PC-9 (cell line): Measurements from ENCODE around the gene KIF21A. TPM values are rescaled to one million over a fixed set of nuclear protein-coding genes. Genes with fewer than 3 reads are reported as not detected.

Experiments used
- BruUV-seq: library from RNA; stranded (reverse); fragments of 400-500 nt; replicated peaks from 2 replicates; lab custom pipeline; 2021; lab: Mats Ljungman, UMichigan
- CTCF ChIA-PET: fragments of 300-600 bp; sonication (Branson Sonifier 250); formaldehyde crosslinking; loops from one replicate; lab custom pipeline; 2022; ENCODE audit warnings: antibody characterized with exemption; lab: Charles Lee
- POLR2A ChIA-PET: fragments of 300-600 bp; sonication (Branson Sonifier 250); formaldehyde crosslinking; loops from one replicate; lab custom pipeline; 2022; ENCODE audit warnings: antibody characterized with exemption; ENCODE audit not compliant: unreplicated experiment; lab: Charles Lee
- DNase-seq, 2 experiments: peaks; one replicate each; pipeline versions ENCODE4 v3.0.0 to v3.0.0-alpha.2; 2015 to 2022; ENCODE audit warnings: mixed read lengths in 1 of 2
- H2AFZ ChIP-seq: fragments of 200-600 bp; sonication (generic); 2 replicates; pipeline ENCODE4 v1.8.1; 2017; ENCODE audit warnings: antibody characterized with exemption
- H3F3A ChIP-seq: fragments of 200-600 bp; sonication (generic); 2 replicates; pipeline ENCODE4 v1.8.1; 2017; ENCODE audit warnings: antibody characterized with exemption, mild to moderate bottlenecking, low read depth; ENCODE audit not compliant: insufficient read depth
- H3K27ac ChIP-seq: fragments of 200-600 bp; sonication (generic); 2 replicates; pipeline ENCODE4 v1.6.1; 2016; ENCODE audit warnings: mixed run types
- H3K27me3 ChIP-seq: fragments of 200-600 bp; sonication (generic); 2 replicates; pipeline ENCODE4 v1.6.1; 2016; ENCODE audit warnings: low read depth, mixed run types; ENCODE audit not compliant: insufficient read depth
- H3K36me3 ChIP-seq: fragments of 200-600 bp; sonication (generic); 2 replicates; pipeline ENCODE4 v1.6.1; 2016; ENCODE audit warnings: low read depth, mixed run types
- H3K4me1 ChIP-seq: fragments of 200-600 bp; sonication (generic); replicated peaks from 2 replicates; pipeline ENCODE4 v1.6.1; 2016; ENCODE audit warnings: mixed run types; ENCODE audit not compliant: insufficient read depth
- H3K4me2 ChIP-seq: fragments of 200-600 bp; sonication (generic); 2 replicates; pipeline ENCODE4 v1.6.1; 2017; ENCODE audit warnings: mixed run types
- H3K4me3 ChIP-seq: fragments of 200-600 bp; sonication (generic); 2 replicates; pipeline ENCODE4 v1.6.1; 2016; ENCODE audit warnings: mixed run types
- H3K79me2 ChIP-seq: fragments of 200-600 bp; sonication (generic); 2 replicates; pipeline ENCODE4 v1.6.1; 2017; ENCODE audit warnings: low read depth, mixed run types
- H3K9me2 ChIP-seq: fragments of 200-600 bp; sonication (generic); 2 replicates; pipeline ENCODE4 v1.8.1; 2017; ENCODE audit warnings: mild to moderate bottlenecking; ENCODE audit not compliant: insufficient read depth
- H3K9me3 ChIP-seq: fragments of 200-600 bp; sonication (generic); 2 replicates; pipeline ENCODE4 v1.8.1; 2016; ENCODE audit warnings: low read depth; ENCODE audit not compliant: insufficient read depth
- H4K20me1 ChIP-seq: fragments of 200-600 bp; sonication (generic); 2 replicates; pipeline ENCODE4 v1.8.1; 2017; ENCODE audit not compliant: insufficient read depth
- EZH2 ChIP-seq: fragments of 200-600 bp; sonication (generic); IDR thresholded peaks from 2 replicates; pipeline ENCODE4 v1.8.0; 2017; ENCODE audit warnings: antibody characterized with exemption, low read depth
- intact Hi-C: fragments of 100-400 bp; cut with micrococcal nuclease; formaldehyde crosslinking; loops from one replicate; pipeline ENCODE4 v1.10.0; 2022; ENCODE audit not compliant: unreplicated experiment
- total RNA-seq: library from RNA; stranded (reverse); gene quantifications from 2 replicates; pipeline ENCODE4 v1.2.3, GENCODE V29; 2021
- TF ChIP-seq, protein P1 (sequence below): fragments of 200-600 bp; sonication (generic); conservative IDR thresholded peaks from 2 replicates; pipeline ENCODE4 v1.6.1; 2017; ENCODE audit warnings: mixed run types, antibody characterized with exemption, mild to moderate bottlenecking, moderate library complexity

Gene KIF21A
- total RNA-seq, 1 experiment from 2014 or later, result 13.6 TPM

DNA sequence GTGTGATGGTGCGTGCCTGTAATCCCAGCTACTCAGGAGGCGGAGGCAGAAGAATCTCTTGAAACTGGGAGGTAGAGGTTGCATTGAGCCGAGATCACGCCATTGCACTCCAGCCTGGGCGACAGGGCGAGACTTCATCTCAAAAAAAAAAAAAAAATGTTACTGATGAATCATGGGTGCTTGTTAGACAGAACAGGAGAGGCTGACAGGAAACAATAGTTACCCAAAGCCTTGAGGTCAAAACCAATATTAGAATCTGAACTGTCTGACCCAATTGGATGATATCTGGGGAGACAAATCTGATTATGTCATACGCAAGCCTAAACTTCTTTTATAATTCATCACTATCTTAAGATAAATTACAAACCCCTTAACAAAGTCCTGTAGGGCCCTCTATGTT is 40.7 kb upstream of the KIF21A start:
- no peaks in the 10 kb centered on the region for H3K36me3 ChIP-seq
- no peak overlapping the region for H3K4me2 ChIP-seq
- H3K4me3 ChIP-seq, result no peak overlapping the region
- no peaks in the 10 kb centered on the region for H3K79me2 ChIP-seq
- TF ChIP-seq, protein P1, sequence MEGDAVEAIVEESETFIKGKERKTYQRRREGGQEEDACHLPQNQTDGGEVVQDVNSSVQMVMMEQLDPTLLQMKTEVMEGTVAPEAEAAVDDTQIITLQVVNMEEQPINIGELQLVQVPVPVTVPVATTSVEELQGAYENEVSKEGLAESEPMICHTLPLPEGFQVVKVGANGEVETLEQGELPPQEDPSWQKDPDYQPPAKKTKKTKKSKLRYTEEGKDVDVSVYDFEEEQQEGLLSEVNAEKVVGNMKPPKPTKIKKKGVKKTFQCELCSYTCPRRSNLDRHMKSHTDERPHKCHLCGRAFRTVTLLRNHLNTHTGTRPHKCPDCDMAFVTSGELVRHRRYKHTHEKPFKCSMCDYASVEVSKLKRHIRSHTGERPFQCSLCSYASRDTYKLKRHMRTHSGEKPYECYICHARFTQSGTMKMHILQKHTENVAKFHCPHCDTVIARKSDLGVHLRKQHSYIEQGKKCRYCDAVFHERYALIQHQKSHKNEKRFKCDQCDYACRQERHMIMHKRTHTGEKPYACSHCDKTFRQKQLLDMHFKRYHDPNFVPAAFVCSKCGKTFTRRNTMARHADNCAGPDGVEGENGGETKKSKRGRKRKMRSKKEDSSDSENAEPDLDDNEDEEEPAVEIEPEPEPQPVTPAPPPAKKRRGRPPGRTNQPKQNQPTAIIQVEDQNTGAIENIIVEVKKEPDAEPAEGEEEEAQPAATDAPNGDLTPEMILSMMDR, result no peak
- no peak for TF ChIP-seq EZH2
- H3K27ac ChIP-seq, result no peak overlapping the region
- H4K20me1 ChIP-seq, result no peaks in the 10 kb centered on the region
- DNase-seq, result no peak
- no peaks in the 10 kb centered on the region for H3F3A ChIP-seq
- no peaks in the 10 kb centered on the region for H3K27me3 ChIP-seq
- H3K9me2 ChIP-seq, result no peaks in the 10 kb centered on the region
- no peaks in the 10 kb centered on the region for H3K4me1 ChIP-seq
- intact Hi-C loops, result no loop called here
- no peak overlapping the region for H2AFZ ChIP-seq
- CTCF ChIA-PET, result no interaction called here
- H3K9me3 ChIP-seq, result no peaks in the 10 kb centered on the region
- no TSS peak for BruUV-seq
- POLR2A ChIA-PET, result no interaction called here

GRCh38 chr12:39483042-39483441 is 40.1 kb upstream of the KIF21A start:
- CTCF ChIA-PET, result no interaction called here
- BruUV-seq, result no TSS peak
- H2AFZ ChIP-seq, result 0 out of 2 replicates have a peak overlapping the region, but pooled peaks have one; percentile 13
- TF ChIP-seq, protein P1, result no peak
- no peak for TF ChIP-seq EZH2
- no peaks in the 10 kb centered on the region for H3K79me2 ChIP-seq
- H3K36me3 ChIP-seq, result no peaks in the 10 kb centered on the region
- POLR2A ChIA-PET, result no interaction called here
- H3F3A ChIP-seq, result no peaks in the 10 kb centered on the region
- intact Hi-C loops, result no loop called here
- no peaks in the 10 kb centered on the region for H3K9me3 ChIP-seq
- no peaks in the 10 kb centered on the region for H3K9me2 ChIP-seq
- no peaks in the 10 kb centered on the region for H3K27me3 ChIP-seq
- no peaks in the 10 kb centered on the region for H4K20me1 ChIP-seq
- no peaks in the 10 kb centered on the region for H3K4me1 ChIP-seq
- H3K4me3 ChIP-seq, result no peak overlapping the region
- H3K27ac ChIP-seq, result no peak overlapping the region
- H3K4me2 ChIP-seq, result no peak overlapping the region
- no peak for DNase-seq

DNA sequence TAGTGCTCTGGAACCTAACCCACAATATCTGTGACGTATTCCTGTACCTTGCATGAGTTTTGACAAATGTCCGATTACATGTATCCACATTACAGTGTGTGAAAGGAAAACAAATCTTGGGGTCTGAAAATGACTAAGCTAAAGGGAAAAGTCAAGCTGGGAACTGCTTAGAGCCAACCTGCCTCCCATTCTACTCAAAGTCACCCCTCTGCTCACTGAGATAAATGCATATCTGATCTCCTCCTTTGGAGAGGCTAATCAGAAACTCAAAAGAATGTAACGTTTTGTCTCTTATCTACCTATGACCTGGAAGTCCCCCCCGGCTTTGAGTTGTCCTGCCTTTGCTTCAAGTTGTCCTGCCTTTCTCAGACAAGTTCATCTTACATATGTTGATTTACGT is 34.0 kb upstream of the KIF21A start:
- Histone ChIP-seq H3K4me1 (no peaks in the 10 kb centered on the region), H3K27ac (no peak overlapping the region), H3F3A (no peaks in the 10 kb centered on the region), H3K79me2 (no peaks in the 10 kb centered on the region), H3K4me3 (no peak overlapping the region), H3K36me3 (no peaks in the 10 kb centered on the region), H3K9me2 (no peaks in the 10 kb centered on the region), H3K4me2 (no peak overlapping the region), H2AFZ (no peak overlapping the region), H3K27me3 (no peaks in the 10 kb centered on the region), H3K9me3 (no peaks in the 10 kb centered on the region), H4K20me1 (no peaks in the 10 kb centered on the region)
- ChIA-PET CTCF (no interaction called here), POLR2A (no interaction called here)
- no TSS peak for BruUV-seq
- DNase-seq, result no peak
- intact Hi-C loops, result no loop called here
- TF ChIP-seq, protein P1, result no peak
- no peak for TF ChIP-seq EZH2
